CD4-positive, alpha-beta T cell (primary cell): Measurements from ENCODE around the gene REPIN1. TPM values are rescaled to one million over a fixed set of nuclear protein-coding genes. Genes with fewer than 3 reads are reported as not detected.

Experiments
- ATAC-seq: fragments of 200-7000 bp; cut with Tn5 transposase; one replicate; pipeline ENCODE4 v1.10.0; 2022; ENCODE audit warnings: mild to moderate bottlenecking; ENCODE audit not compliant: poor library complexity
- CTCF ChIA-PET: fragments of 350-600 bp; sonication (Branson Sonifier 250); formaldehyde crosslinking; loops from one replicate; lab custom pipeline; 2021; ENCODE audit warnings: antibody characterized with exemption, inconsistent platforms; lab: Charles Lee
- POLR2A ChIA-PET: fragments of 350-600 bp; sonication (Branson Sonifier 250); formaldehyde crosslinking; loops from one replicate; lab custom pipeline; 2021; ENCODE audit warnings: antibody characterized with exemption, inconsistent platforms; lab: Charles Lee
- DNase-seq, 14 experiments: peaks; one replicate each; pipeline ENCODE4 v3.0.0-alpha.2; 2013 to 2020; ENCODE audit warnings: mixed read lengths in 2 of 14
- H3K27ac ChIP-seq, 2 donors: one replicate each; pipeline versions ENCODE4 v1.5.1 to v1.7.0; 2013; ENCODE audit warnings: low read length in 2 of 2, low read depth in 1 of 2, mild to moderate bottlenecking in 1 of 2
- H3K27me3 ChIP-seq, 2 experiments: 1 replicate in 1 of 2; 2 replicates in 1 of 2; pipeline versions ENCODE4 v1.6.1 to v1.7.0; 2013; ENCODE audit warnings: low read length in 2 of 2, control low read depth in 1 of 2, mild to moderate bottlenecking in 1 of 2, moderate library complexity in 1 of 2; ENCODE audit not compliant: insufficient read depth in 2 of 2, control insufficient read depth in 1 of 2
- H3K36me3 ChIP-seq: one replicate; pipeline ENCODE4 v1.6.1; 2013; ENCODE audit warnings: low read length, control low read depth; ENCODE audit not compliant: insufficient read depth
- H3K4me1 ChIP-seq: one replicate; pipeline ENCODE4 v1.6.1; 2013; ENCODE audit warnings: low read length, control low read depth; ENCODE audit not compliant: insufficient read depth
- H3K4me3 ChIP-seq: one replicate; pipeline ENCODE4 v1.5.1; 2013; ENCODE audit warnings: mild to moderate bottlenecking, low read length, moderate library complexity
- H3K9me3 ChIP-seq, 2 experiments: 1 replicate in 1 of 2; 2 replicates in 1 of 2; pipeline versions ENCODE4 v1.6.1 to v1.7.0; 2013; ENCODE audit warnings: low read length in 2 of 2, mild to moderate bottlenecking in 2 of 2, control low read depth in 1 of 2, moderate library complexity in 1 of 2; ENCODE audit not compliant: control insufficient read depth in 1 of 2, insufficient read depth in 1 of 2
- H3K27ac Mint-ChIP-seq: one replicate; pipeline ENCODE4 v1.8.0; 2020; ENCODE audit warnings: mixed read lengths
- H3K27me3 Mint-ChIP-seq: one replicate; pipeline ENCODE4 v1.8.0; 2021; ENCODE audit warnings: mixed read lengths
- H3K36me3 Mint-ChIP-seq: one replicate; pipeline ENCODE4 v1.8.0; 2021; ENCODE audit warnings: low read depth, mixed read lengths
- H3K4me1 Mint-ChIP-seq: one replicate; pipeline ENCODE4 v1.8.0; 2021; ENCODE audit warnings: low read depth, mixed read lengths
- H3K4me3 Mint-ChIP-seq: one replicate; pipeline ENCODE4 v1.8.0; 2020; ENCODE audit warnings: mild to moderate bottlenecking, mixed read lengths
- H3K9me3 Mint-ChIP-seq: one replicate; pipeline ENCODE4 v1.8.0; 2020; ENCODE audit warnings: mixed read lengths
- intact Hi-C, 2 experiments: fragments of 100-400 bp; cut with DNase I in 1 of 2; cut with micrococcal nuclease in 1 of 2; formaldehyde crosslinking; loops; one replicate each; pipeline versions ENCODE4 v1.15.1 to v1.9.0; 2023 to 2025; cut with DNase I, micrococcal nuclease
- total RNA-seq, 174 experiments: library from RNA in 2 of 174; stranded (reverse) in 2 of 174; gene quantifications; one replicate each; pipeline ENCODE4 v1.2.3 and lab custom pipeline; 2021 to 2026
- TF ChIP-seq, protein P1 (sequence below): fragments of 200-600 bp; IDR thresholded peaks from one replicate; pipeline ENCODE4 v1.8.0; 2022; ENCODE audit warnings: antibody characterized with exemption, mild to moderate bottlenecking

Gene REPIN1
- total RNA-seq, 2 experiments from 2014 or later = 58.2 to 59.8 TPM

GRCh38 chr7:150381785-150382122 is 13.1 kb downstream of the REPIN1 start:
- H3K9me3 Mint-ChIP-seq = no peaks in the 10 kb centered on the region
- TF ChIP-seq, protein P1, sequence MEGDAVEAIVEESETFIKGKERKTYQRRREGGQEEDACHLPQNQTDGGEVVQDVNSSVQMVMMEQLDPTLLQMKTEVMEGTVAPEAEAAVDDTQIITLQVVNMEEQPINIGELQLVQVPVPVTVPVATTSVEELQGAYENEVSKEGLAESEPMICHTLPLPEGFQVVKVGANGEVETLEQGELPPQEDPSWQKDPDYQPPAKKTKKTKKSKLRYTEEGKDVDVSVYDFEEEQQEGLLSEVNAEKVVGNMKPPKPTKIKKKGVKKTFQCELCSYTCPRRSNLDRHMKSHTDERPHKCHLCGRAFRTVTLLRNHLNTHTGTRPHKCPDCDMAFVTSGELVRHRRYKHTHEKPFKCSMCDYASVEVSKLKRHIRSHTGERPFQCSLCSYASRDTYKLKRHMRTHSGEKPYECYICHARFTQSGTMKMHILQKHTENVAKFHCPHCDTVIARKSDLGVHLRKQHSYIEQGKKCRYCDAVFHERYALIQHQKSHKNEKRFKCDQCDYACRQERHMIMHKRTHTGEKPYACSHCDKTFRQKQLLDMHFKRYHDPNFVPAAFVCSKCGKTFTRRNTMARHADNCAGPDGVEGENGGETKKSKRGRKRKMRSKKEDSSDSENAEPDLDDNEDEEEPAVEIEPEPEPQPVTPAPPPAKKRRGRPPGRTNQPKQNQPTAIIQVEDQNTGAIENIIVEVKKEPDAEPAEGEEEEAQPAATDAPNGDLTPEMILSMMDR = no peak
- Histone ChIP-seq H3K4me3 (no peak overlapping the region), H3K9me3 (no peaks in the 10 kb centered on the region), H3K27ac (no peak overlapping the region), H3K4me1 (peaks cover 36% of the 10 kb centered on the region), H3K27me3 (no peaks in the 10 kb centered on the region), H3K36me3 (no peaks in the 10 kb centered on the region)
- peaks cover 41% of the 10 kb centered on the region for H3K4me1 Mint-ChIP-seq
- H3K36me3 Mint-ChIP-seq = no peaks in the 10 kb centered on the region
- ATAC-seq (no peak), DNase-seq (peak in 1 of 14 experiments; percentile 12)
- H3K4me3 Mint-ChIP-seq = no peak overlapping the region
- ChIA-PET POLR2A (no interaction called here), CTCF (no interaction called here)
- intact Hi-C loops = loop anchor here in 1 of 2 experiments (2.0 to 5.0 kb wide), 2 partner anchors 21 to 664 kb away; no protein-coding TSS in a partner anchor
- H3K27me3 Mint-ChIP-seq = no peaks in the 10 kb centered on the region
- no peak overlapping the region for H3K27ac Mint-ChIP-seq

DNA sequence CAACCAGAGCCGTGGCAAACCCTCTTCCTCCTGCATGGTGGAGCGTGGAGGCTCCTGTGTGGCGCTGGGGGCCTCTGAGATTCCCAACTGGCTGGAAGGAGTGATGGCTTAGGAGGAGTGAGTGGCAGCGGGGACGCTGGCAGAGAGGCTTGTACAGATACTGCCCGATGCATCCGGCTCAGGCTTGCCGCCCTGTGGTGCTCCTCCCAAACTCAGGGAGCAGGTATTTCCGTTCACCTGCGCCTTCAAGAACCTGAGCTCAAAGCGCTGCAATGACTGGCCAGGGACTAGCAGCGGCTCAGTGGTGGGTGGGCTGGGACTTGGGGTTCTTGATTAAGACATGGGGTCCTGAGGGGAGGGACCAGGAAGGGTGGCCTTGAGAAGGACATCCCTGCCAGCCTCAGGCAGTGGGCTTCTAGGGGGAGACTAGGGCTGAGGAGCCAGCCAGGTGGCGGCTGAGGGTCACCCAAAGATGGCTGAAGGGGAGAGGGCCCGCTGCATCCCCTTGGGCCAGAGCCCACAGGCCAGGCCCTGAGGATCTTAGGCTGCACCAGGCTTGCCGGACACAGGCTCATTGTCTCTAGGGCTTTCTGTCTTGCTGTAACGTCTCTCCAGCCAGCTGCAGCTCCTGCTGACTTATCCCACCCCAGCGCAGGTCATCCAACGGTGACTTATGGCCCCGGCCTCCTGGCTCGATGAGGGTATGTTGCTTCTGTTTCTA is 13.7 kb downstream of the REPIN1 start:
- Mint-ChIP-seq H3K4me1 (peaks cover 36% of the 10 kb centered on the region), H3K4me3 (peak overlapping the region; percentile 62), H3K36me3 (no peaks in the 10 kb centered on the region), H3K27me3 (no peaks in the 10 kb centered on the region), H3K9me3 (no peaks in the 10 kb centered on the region), H3K27ac (no peak overlapping the region)
- TF ChIP-seq, protein P1 = no peak
- H3K36me3 ChIP-seq = no peaks in the 10 kb centered on the region
- H3K9me3 ChIP-seq = no peaks in the 10 kb centered on the region
- ChIA-PET POLR2A (no interaction called here), CTCF (no interaction called here)
- H3K27me3 ChIP-seq = no peaks in the 10 kb centered on the region
- ATAC-seq = no peak
- no peak overlapping the region for H3K27ac ChIP-seq
- no peak for DNase-seq
- no peak overlapping the region for H3K4me3 ChIP-seq
- intact Hi-C loops = loop anchor here in 1 of 2 experiments (5.0 kb wide), 1 partner anchor 665 kb away; no protein-coding TSS in a partner anchor
- peaks cover 35% of the 10 kb centered on the region for H3K4me1 ChIP-seq

- H3K27ac ChIP-seq = no peak overlapping the region
- no peak for ATAC-seq
- Mint-ChIP-seq H3K9me3 (no peaks in the 10 kb centered on the region), H3K4me1 (peaks cover 31% of the 10 kb centered on the region), H3K36me3 (no peaks in the 10 kb centered on the region), H3K4me3 (peak overlapping the region; percentile 42), H3K27me3 (no peaks in the 10 kb centered on the region), H3K27ac (no peak overlapping the region)
- no peaks in the 10 kb centered on the region for H3K36me3 ChIP-seq
- intact Hi-C loops = loop anchor here in 1 of 2 experiments (5.0 kb wide), 1 partner anchor 666 kb away; no protein-coding TSS in a partner anchor
- no peak for DNase-seq
- POLR2A ChIA-PET = no interaction called here
- H3K4me3 ChIP-seq = no peak overlapping the region
- CTCF ChIA-PET = no interaction called here
- TF ChIP-seq, protein P1 = no peak
- peaks cover 31% of the 10 kb centered on the region for H3K4me1 ChIP-seq
- H3K27me3 ChIP-seq = no peaks in the 10 kb centered on the region
- no peaks in the 10 kb centered on the region for H3K9me3 ChIP-seq
These were observed 14.2 kb downstream of the REPIN1 start for GRCh38 chr7:150382844-150383225.
